Mucosa of gallbladder (tissue), 1 donor: ENCODE data around the gene MICA. TPM values are rescaled to one million over a fixed set of nuclear protein-coding genes. Genes with fewer than 3 reads are reported as not detected.
A peak's percentile ranks its signal among the peaks of the same experiment; 100 is the strongest.
"Not testable (repeated sequence)": the region's sequence is repeated elsewhere in the genome, so short reads cannot be mapped to it uniquely, and the experiment has no call there.

Experiments used
- DNase-seq: peaks from one replicate; pipeline ENCODE4 v3.0.0-alpha.2; 2020; ENCODE audit warnings: low spot score
- total RNA-seq: library from RNA; stranded (reverse); gene quantifications from one replicate; pipeline ENCODE4 v1.2.1, GENCODE V29; 2021
- donor health status: DM: no; HTN: no; CAD: no.

The MICA gene
- 31.7 TPM for total RNA-seq

- peak; percentile 92 for DNase-seq
Measured at GRCh38 chr6:31403283-31404060, at the start of gene MICA. Gene MICA (plus strand): TSS chr6:31403595. CDS start chr6:31403633, 38 bp downstream.

- DNase-seq: no peak
Measured at GRCh38 chr6:31354158-31354863, 49.1 kb upstream of the MICA start.

- no peak for DNase-seq
Measured at GRCh38 chr6:31354864-31355582, 48.4 kb upstream of the MICA start.

- DNase-seq: no peak
Measured at GRCh38 chr6:31355583-31355948, 47.8 kb upstream of the MICA start.

- no peak for DNase-seq
Measured at GRCh38 chr6:31356216-31356945, 47.0 kb upstream of the MICA start.

- peak; percentile 74 for DNase-seq
Measured at GRCh38 chr6:31356946-31357466, 46.4 kb upstream of the MICA start, which contains the start of gene HLA-B. Gene HLA-B (minus strand): TSS chr6:31357179. CDS start chr6:31357158, 21 bp downstream.

GRCh38 chr6:31357886-31358285 lies 45.5 kb upstream of the MICA start:
- DNase-seq: no peak

- DNase-seq: no peak
Measured at GRCh38 chr6:31358302-31358701, 45.1 kb upstream of the MICA start.

GRCh38 chr6:31359581-31359980 lies 43.8 kb upstream of the MICA start:
- DNase-seq: no peak

GRCh38 chr6:31362751-31363150 lies 40.6 kb upstream of the MICA start:
- no peak for DNase-seq

GRCh38 chr6:31363811-31364210 lies 39.6 kb upstream of the MICA start:
- DNase-seq: no peak

GRCh38 chr6:31365864-31366263 lies 37.5 kb upstream of the MICA start:
- DNase-seq: no peak

GRCh38 chr6:31366693-31367470 lies 36.5 kb upstream of the MICA start:
- peak; percentile 93 for DNase-seq

GRCh38 chr6:31368461-31368860 lies 34.9 kb upstream of the MICA start:
- DNase-seq: no peak

- DNase-seq: not testable (repeated sequence)
Measured at GRCh38 chr6:31374118-31374517, 29.3 kb upstream of the MICA start.

- DNase-seq: no peak
Measured at GRCh38 chr6:31375699-31376098, 27.7 kb upstream of the MICA start.

GRCh38 chr6:31377029-31377428 lies 26.4 kb upstream of the MICA start:
- DNase-seq: no peak

- DNase-seq: peak; percentile 84
Measured at GRCh38 chr6:31378062-31378720, 25.2 kb upstream of the MICA start.

GRCh38 chr6:31378721-31379103 lies 24.7 kb upstream of the MICA start:
- no peak for DNase-seq

- DNase-seq: no peak
Measured at GRCh38 chr6:31379850-31380249, 23.5 kb upstream of the MICA start.
